ENCODE measurements around the gene APOBEC3G. TPM values are rescaled to one million over a fixed set of nuclear protein-coding genes. Genes with fewer than 3 reads are reported as not detected.

The APOBEC3G gene
- total and polyA plus RNA-seq, 2 donors (not counting 1 experiment from before 2014, with no cell fraction given): 14.3 to 22.1 TPM

DNA sequence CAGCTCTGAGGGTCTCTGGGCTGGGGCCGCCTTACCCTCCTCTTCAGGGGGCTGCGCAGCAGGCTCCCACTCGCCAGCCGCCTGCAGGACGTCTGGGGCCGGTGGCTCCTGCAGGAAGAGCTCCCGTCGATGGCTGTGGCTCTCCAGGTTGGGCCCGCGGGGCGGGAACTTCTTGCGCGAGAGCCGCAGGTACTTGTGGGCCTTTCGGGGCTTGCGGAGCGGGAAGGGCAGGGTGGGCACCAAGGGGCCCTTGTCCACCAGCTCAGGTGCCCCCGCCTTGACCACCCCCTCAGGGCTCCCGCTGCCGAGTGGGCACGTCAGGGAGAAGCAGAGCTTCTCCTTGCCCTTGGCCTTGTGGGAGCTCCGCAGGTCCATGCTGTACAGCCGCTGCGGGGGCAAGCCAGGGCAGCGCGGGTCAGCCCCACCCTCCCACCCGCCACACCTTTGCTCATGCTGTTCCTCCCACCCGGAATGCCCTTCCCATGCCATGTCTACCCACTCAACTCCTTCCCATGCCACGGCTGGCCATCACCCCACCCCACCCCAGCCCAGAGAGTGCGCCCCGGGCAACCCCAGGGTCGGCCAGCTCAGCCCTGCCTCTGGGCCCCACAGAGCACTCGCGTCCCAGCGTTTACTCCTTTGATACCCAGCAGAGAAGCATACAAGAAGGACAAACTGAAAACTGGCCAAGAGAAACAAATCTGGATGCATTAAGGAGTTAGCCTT is 57.5 kb downstream of the APOBEC3G start:
- Histone ChIP-seq H3K4me1 (ENCODE audit: control insufficient read depth, extremely low read depth, insufficient read depth, low read length) (peaks cover 9% of the 10 kb centered on the region), H3K4me3 (replicated peaks in 1 of 4; ENCODE audit: control extremely low read depth in 1 of 4, insufficient read depth in 1 of 4, low read depth in 3 of 4, low read length in 4 of 4) (no peak overlapping the region), H3K9me3 (ENCODE audit: control insufficient read depth, insufficient read depth, low read depth, low read length) (no peaks in the 10 kb centered on the region), H3K27me3 (ENCODE audit: control insufficient read depth, insufficient read depth, low read length) (no peaks in the 10 kb centered on the region), H4K20me1 (ENCODE audit: control insufficient read depth, extremely low read depth, insufficient read depth, low read length) (no peaks in the 10 kb centered on the region), H2AFZ (ENCODE audit: low read length) (no peak overlapping the region), H3K9ac (ENCODE audit: insufficient read depth, low read length) (no peak overlapping the region), H3K4me2 (ENCODE audit: extremely low read depth, insufficient read depth, low read length) (no peak overlapping the region), H3K79me2 (ENCODE audit: control insufficient read depth, insufficient read depth, low read length) (no peaks in the 10 kb centered on the region), H3K27ac (ENCODE audit: insufficient read depth, low read length) (no peak overlapping the region), H3K36me3 (ENCODE audit: control insufficient read depth, insufficient read depth, low read length) (no peaks in the 10 kb centered on the region)
- no peak for DNase-seq (ENCODE audit: low read depth in 2 of 2)
- TF ChIP-seq, protein P1, sequence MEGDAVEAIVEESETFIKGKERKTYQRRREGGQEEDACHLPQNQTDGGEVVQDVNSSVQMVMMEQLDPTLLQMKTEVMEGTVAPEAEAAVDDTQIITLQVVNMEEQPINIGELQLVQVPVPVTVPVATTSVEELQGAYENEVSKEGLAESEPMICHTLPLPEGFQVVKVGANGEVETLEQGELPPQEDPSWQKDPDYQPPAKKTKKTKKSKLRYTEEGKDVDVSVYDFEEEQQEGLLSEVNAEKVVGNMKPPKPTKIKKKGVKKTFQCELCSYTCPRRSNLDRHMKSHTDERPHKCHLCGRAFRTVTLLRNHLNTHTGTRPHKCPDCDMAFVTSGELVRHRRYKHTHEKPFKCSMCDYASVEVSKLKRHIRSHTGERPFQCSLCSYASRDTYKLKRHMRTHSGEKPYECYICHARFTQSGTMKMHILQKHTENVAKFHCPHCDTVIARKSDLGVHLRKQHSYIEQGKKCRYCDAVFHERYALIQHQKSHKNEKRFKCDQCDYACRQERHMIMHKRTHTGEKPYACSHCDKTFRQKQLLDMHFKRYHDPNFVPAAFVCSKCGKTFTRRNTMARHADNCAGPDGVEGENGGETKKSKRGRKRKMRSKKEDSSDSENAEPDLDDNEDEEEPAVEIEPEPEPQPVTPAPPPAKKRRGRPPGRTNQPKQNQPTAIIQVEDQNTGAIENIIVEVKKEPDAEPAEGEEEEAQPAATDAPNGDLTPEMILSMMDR (conservative IDR thresholded peaks at IDR 0.05 in 1 of 2, IDR thresholded peaks at IDR 0.05 in 1 of 2; ENCODE audit: low read depth in 1 of 2, low read length in 2 of 2): no peak
- TF ChIP-seq EZH2 (IDR thresholded peaks at IDR 0.05; ENCODE audit: low read length, missing control alignments): no peak

- TF ChIP-seq EZH2 (IDR thresholded peaks at IDR 0.05; ENCODE audit: low read length, missing control alignments): no peak
- TF ChIP-seq, protein P1 (conservative IDR thresholded peaks at IDR 0.05 in 1 of 2, IDR thresholded peaks at IDR 0.05 in 1 of 2; ENCODE audit: low read depth in 1 of 2, low read length in 2 of 2): peak; percentile 45 to 65
- no peak overlapping the region for H3K9ac ChIP-seq (ENCODE audit: insufficient read depth, low read length)
- H3K79me2 ChIP-seq (ENCODE audit: control insufficient read depth, insufficient read depth, low read length): no peaks in the 10 kb centered on the region
- DNase-seq (ENCODE audit: low read depth in 2 of 2): peak; percentile 25 to 38
- no peak overlapping the region for H2AFZ ChIP-seq (ENCODE audit: low read length)
- H3K4me1 ChIP-seq (ENCODE audit: control insufficient read depth, extremely low read depth, insufficient read depth, low read length): peaks cover 9% of the 10 kb centered on the region
- no peaks in the 10 kb centered on the region for H3K9me3 ChIP-seq (ENCODE audit: control insufficient read depth, insufficient read depth, low read depth, low read length)
- no peak overlapping the region for H3K4me2 ChIP-seq (ENCODE audit: extremely low read depth, insufficient read depth, low read length)
- no peaks in the 10 kb centered on the region for H4K20me1 ChIP-seq (ENCODE audit: control insufficient read depth, extremely low read depth, insufficient read depth, low read length)
- no peaks in the 10 kb centered on the region for H3K27me3 ChIP-seq (ENCODE audit: control insufficient read depth, insufficient read depth, low read length)
- H3K27ac ChIP-seq (ENCODE audit: insufficient read depth, low read length): no peak overlapping the region
- no peaks in the 10 kb centered on the region for H3K36me3 ChIP-seq (ENCODE audit: control insufficient read depth, insufficient read depth, low read length)
- H3K4me3 ChIP-seq (replicated peaks in 1 of 4; ENCODE audit: control extremely low read depth in 1 of 4, insufficient read depth in 1 of 4, low read depth in 3 of 4, low read length in 4 of 4): no peak overlapping the region
These were observed 58.2 kb downstream of the APOBEC3G start for GRCh38 chr22:39135092-39135896.

GRCh38 chr22:39136317-39136716 is 59.2 kb downstream of the APOBEC3G start:
- Histone ChIP-seq H3K27me3 (ENCODE audit: control insufficient read depth, insufficient read depth, low read length) (no peaks in the 10 kb centered on the region), H3K4me3 (replicated peaks in 1 of 4; ENCODE audit: control extremely low read depth in 1 of 4, insufficient read depth in 1 of 4, low read depth in 3 of 4, low read length in 4 of 4) (no peak overlapping the region), H2AFZ (ENCODE audit: low read length) (no peak overlapping the region), H3K36me3 (ENCODE audit: control insufficient read depth, insufficient read depth, low read length) (no peaks in the 10 kb centered on the region), H3K4me1 (ENCODE audit: control insufficient read depth, extremely low read depth, insufficient read depth, low read length) (peaks cover 4% of the 10 kb centered on the region), H3K4me2 (ENCODE audit: extremely low read depth, insufficient read depth, low read length) (no peak overlapping the region), H3K27ac (ENCODE audit: insufficient read depth, low read length) (no peak overlapping the region), H3K79me2 (ENCODE audit: control insufficient read depth, insufficient read depth, low read length) (no peaks in the 10 kb centered on the region), H3K9me3 (ENCODE audit: control insufficient read depth, insufficient read depth, low read depth, low read length) (no peaks in the 10 kb centered on the region), H4K20me1 (ENCODE audit: control insufficient read depth, extremely low read depth, insufficient read depth, low read length) (no peaks in the 10 kb centered on the region), H3K9ac (ENCODE audit: insufficient read depth, low read length) (no peak overlapping the region)
- TF ChIP-seq EZH2 (IDR thresholded peaks at IDR 0.05; ENCODE audit: low read length, missing control alignments): no peak
- TF ChIP-seq, protein P1 (conservative IDR thresholded peaks at IDR 0.05 in 1 of 2, IDR thresholded peaks at IDR 0.05 in 1 of 2; ENCODE audit: low read depth in 1 of 2, low read length in 2 of 2): no peak
- DNase-seq (ENCODE audit: low read depth in 2 of 2): no peak
